ENCODE results near the gene MRPS23. TPM values are rescaled to one million over a fixed set of nuclear protein-coding genes. Genes with fewer than 3 reads are reported as not detected.

MRPS23 gene
- polyA plus RNA-seq, 1 donor from 2014 or later: 80.5 TPM

DNA sequence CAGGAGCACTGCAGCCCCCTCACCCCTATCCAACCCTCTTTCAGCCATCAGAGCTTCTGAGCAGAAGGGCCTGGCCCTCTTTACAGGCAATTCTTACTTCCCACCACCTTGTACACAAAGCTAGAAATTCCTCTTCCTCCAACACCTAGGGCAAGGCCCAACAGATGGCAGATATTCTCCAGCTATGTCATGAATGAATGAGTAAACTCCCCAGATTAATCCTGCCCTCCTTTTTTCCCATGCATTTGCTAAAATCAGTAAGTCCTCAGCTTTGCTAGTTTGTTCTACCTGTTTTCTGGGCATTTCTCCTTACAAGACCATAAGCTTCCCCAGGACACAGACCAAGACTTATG lies 20.4 kb upstream of the MRPS23 start:
- H3K4me3 ChIP-seq (ENCODE audit: low read length): no peak overlapping the region
- no peaks in the 10 kb centered on the region for H3K9me2 ChIP-seq (ENCODE audit: insufficient read depth, low read length)
- no peak overlapping the region for H3K9ac ChIP-seq (ENCODE audit: low read length)
- H3K79me2 ChIP-seq (replicated peaks; ENCODE audit: insufficient read depth, low read length): no peaks in the 10 kb centered on the region
- no peaks in the 10 kb centered on the region for H4K20me1 ChIP-seq (ENCODE audit: insufficient read depth)
- H3K9me3 ChIP-seq (ENCODE audit: low read length): no peaks in the 10 kb centered on the region
- no peaks in the 10 kb centered on the region for H3K27me3 ChIP-seq (ENCODE audit: insufficient read depth, low read depth, low read length)
- H3F3A ChIP-seq (ENCODE audit: insufficient read depth, low read length, poor library complexity, severe bottlenecking): no peaks in the 10 kb centered on the region
- no peak overlapping the region for H2AFZ ChIP-seq (ENCODE audit: low read depth, low read length)
- H3K27ac ChIP-seq (ENCODE audit: low read length): no peak overlapping the region
- no peaks in the 10 kb centered on the region for H3K36me3 ChIP-seq (ENCODE audit: insufficient read depth, low read length)
- H3K4me2 ChIP-seq (ENCODE audit: low read length): no peak overlapping the region
- TF ChIP-seq POLR2AphosphoS5 (IDR thresholded peaks at IDR 0.05) (no peak), CTCF (IDR thresholded peaks at IDR 0.05; ENCODE audit: poor library complexity, severe bottlenecking) (no peak)

GRCh38 chr17:57869617-57870282 lies 19.9 kb upstream of the MRPS23 start:
- no peak overlapping the region for H3K9ac ChIP-seq (ENCODE audit: low read length)

GRCh38 chr17:57868910-57869616 lies 19.2 kb upstream of the MRPS23 start:
- H3K9me2 ChIP-seq (ENCODE audit: insufficient read depth, low read length): no peaks in the 10 kb centered on the region
- H3F3A ChIP-seq (ENCODE audit: insufficient read depth, low read length, poor library complexity, severe bottlenecking): no peaks in the 10 kb centered on the region
- H3K4me3 ChIP-seq (ENCODE audit: low read length): no peak overlapping the region
- no peak overlapping the region for H3K27ac ChIP-seq (ENCODE audit: low read length)
- H3K9ac ChIP-seq (ENCODE audit: low read length): no peak overlapping the region
- no peaks in the 10 kb centered on the region for H4K20me1 ChIP-seq (ENCODE audit: insufficient read depth)
- H3K79me2 ChIP-seq (replicated peaks; ENCODE audit: insufficient read depth, low read length): no peaks in the 10 kb centered on the region
- H3K4me2 ChIP-seq (ENCODE audit: low read length): no peak overlapping the region
- no peak overlapping the region for H2AFZ ChIP-seq (ENCODE audit: low read depth, low read length)
- H3K27me3 ChIP-seq (ENCODE audit: insufficient read depth, low read depth, low read length): no peaks in the 10 kb centered on the region
- no peaks in the 10 kb centered on the region for H3K9me3 ChIP-seq (ENCODE audit: low read length)
- H3K36me3 ChIP-seq (ENCODE audit: insufficient read depth, low read length): no peaks in the 10 kb centered on the region
- TF ChIP-seq TAF1 (IDR thresholded peaks at IDR 0.05; ENCODE audit: low read depth): no peak
- TF ChIP-seq MXI1 (conservative IDR thresholded peaks at IDR 0.05; ENCODE audit: poor library complexity, severe bottlenecking): no peak
- TF ChIP-seq SMC3 (conservative IDR thresholded peaks at IDR 0.05; ENCODE audit: poor library complexity): no peak
- TF ChIP-seq EP300 (conservative IDR thresholded peaks at IDR 0.05; ENCODE audit: poor library complexity, severe bottlenecking): no peak
- no peak for TF ChIP-seq RAD21 (conservative IDR thresholded peaks at IDR 0.05)
- TF ChIP-seq, protein P1, sequence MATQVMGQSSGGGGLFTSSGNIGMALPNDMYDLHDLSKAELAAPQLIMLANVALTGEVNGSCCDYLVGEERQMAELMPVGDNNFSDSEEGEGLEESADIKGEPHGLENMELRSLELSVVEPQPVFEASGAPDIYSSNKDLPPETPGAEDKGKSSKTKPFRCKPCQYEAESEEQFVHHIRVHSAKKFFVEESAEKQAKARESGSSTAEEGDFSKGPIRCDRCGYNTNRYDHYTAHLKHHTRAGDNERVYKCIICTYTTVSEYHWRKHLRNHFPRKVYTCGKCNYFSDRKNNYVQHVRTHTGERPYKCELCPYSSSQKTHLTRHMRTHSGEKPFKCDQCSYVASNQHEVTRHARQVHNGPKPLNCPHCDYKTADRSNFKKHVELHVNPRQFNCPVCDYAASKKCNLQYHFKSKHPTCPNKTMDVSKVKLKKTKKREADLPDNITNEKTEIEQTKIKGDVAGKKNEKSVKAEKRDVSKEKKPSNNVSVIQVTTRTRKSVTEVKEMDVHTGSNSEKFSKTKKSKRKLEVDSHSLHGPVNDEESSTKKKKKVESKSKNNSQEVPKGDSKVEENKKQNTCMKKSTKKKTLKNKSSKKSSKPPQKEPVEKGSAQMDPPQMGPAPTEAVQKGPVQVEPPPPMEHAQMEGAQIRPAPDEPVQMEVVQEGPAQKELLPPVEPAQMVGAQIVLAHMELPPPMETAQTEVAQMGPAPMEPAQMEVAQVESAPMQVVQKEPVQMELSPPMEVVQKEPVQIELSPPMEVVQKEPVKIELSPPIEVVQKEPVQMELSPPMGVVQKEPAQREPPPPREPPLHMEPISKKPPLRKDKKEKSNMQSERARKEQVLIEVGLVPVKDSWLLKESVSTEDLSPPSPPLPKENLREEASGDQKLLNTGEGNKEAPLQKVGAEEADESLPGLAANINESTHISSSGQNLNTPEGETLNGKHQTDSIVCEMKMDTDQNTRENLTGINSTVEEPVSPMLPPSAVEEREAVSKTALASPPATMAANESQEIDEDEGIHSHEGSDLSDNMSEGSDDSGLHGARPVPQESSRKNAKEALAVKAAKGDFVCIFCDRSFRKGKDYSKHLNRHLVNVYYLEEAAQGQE (IDR thresholded peaks at IDR 0.05; ENCODE audit: borderline replicate concordance): no peak
- TF ChIP-seq CTCF (IDR thresholded peaks at IDR 0.05; ENCODE audit: poor library complexity, severe bottlenecking): no peak
- TF ChIP-seq POLR2AphosphoS5 (IDR thresholded peaks at IDR 0.05): no peak

More at GRCh38 chr17:57869617-57870282, 19.9 kb upstream of the MRPS23 start:
- no peaks in the 10 kb centered on the region for H4K20me1 ChIP-seq (ENCODE audit: insufficient read depth)
- H3K4me3 ChIP-seq (ENCODE audit: low read length): no peak overlapping the region
- no peaks in the 10 kb centered on the region for H3K9me3 ChIP-seq (ENCODE audit: low read length)
- H2AFZ ChIP-seq (ENCODE audit: low read depth, low read length): no peak overlapping the region
- no peaks in the 10 kb centered on the region for H3K36me3 ChIP-seq (ENCODE audit: insufficient read depth, low read length)
- H3K9me2 ChIP-seq (ENCODE audit: insufficient read depth, low read length): no peaks in the 10 kb centered on the region
- H3K4me2 ChIP-seq (ENCODE audit: low read length): no peak overlapping the region
- H3K79me2 ChIP-seq (replicated peaks; ENCODE audit: insufficient read depth, low read length): no peaks in the 10 kb centered on the region
- H3F3A ChIP-seq (ENCODE audit: insufficient read depth, low read length, poor library complexity, severe bottlenecking): no peaks in the 10 kb centered on the region
- no peaks in the 10 kb centered on the region for H3K27me3 ChIP-seq (ENCODE audit: insufficient read depth, low read depth, low read length)
- TF ChIP-seq RAD21 (conservative IDR thresholded peaks at IDR 0.05): no peak
- no peak for TF ChIP-seq CTCF (IDR thresholded peaks at IDR 0.05; ENCODE audit: poor library complexity, severe bottlenecking)
- H3K27ac ChIP-seq (ENCODE audit: low read length): no peak overlapping the region
